Measurements from ENCODE around the gene HNRNPLL. TPM values are rescaled to one million over a fixed set of nuclear protein-coding genes. Genes with fewer than 3 reads are reported as not detected.

The HNRNPLL gene
- polyA plus RNA-seq, 1 of the 3 experiments (the other 2 are of a cell fraction) = 24.4 TPM

DNA sequence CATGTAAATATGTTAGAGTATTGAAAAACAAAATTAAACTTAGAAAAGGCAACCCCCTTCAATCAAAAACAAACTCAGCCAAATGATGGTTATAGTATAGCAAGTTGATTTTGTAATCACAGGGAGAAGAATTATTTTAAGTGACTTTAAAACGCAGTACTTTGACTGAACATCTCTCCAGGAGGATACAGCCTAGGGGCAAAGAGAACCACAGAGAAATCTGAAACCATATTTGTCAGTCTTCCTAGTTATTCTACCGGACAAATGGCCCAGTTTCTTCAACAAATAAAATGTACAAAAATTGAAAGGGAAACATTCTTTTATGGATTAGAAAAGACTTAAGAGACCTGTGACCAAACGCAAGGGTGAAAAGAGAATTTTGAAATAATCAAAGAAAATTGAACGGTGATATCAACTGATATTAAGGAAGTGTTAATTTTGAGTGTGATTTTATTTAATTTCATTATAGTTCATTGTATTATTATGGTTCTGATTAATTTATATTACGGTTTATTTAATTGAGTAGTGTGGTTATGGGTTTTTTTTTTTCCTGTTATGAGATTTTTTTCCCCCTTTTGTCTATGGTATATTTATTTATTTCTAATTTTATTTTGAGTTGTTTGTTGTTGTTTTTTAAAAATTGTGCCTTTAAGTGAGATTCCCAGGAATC lies 75.3 kb downstream of the HNRNPLL start:
- Histone ChIP-seq H3K4me3 (ENCODE audit: low read depth in 2 of 2, low read length in 1 of 2) (peak overlapping the region; percentile 50 to 58), H3K27ac (ENCODE audit: low read depth in 2 of 2, low read length in 1 of 2) (peak overlapping the region; percentile 58 to 74), H3K9me3 (no peaks in the 10 kb centered on the region), H3K9me2 (no peaks in the 10 kb centered on the region), H3K36me3 (replicated peaks in 1 of 2; ENCODE audit: control insufficient read depth in 1 of 2, insufficient read depth in 2 of 2, low read length in 1 of 2) (no peaks in the 10 kb centered on the region), H2AFZ (ENCODE audit: low read depth) (peak overlapping the region; percentile 92), H3K4me2 (peak overlapping the region; percentile 66), H3K79me2 (ENCODE audit: insufficient read depth) (no peaks in the 10 kb centered on the region), H3F3A (replicated peaks; ENCODE audit: insufficient read depth) (no peaks in the 10 kb centered on the region), H3K4me1 (ENCODE audit: control insufficient read depth in 1 of 2, insufficient read depth in 2 of 2, low read depth in 1 of 2, low read length in 1 of 2) (peaks cover 0 to 2% of the 10 kb centered on the region in 2 experiments; a peak in 2 of 4 replicates), H3K27me3 (ENCODE audit: insufficient read depth) (no peaks in the 10 kb centered on the region), H4K20me1 (ENCODE audit: insufficient read depth) (no peaks in the 10 kb centered on the region), H3K9ac (peak overlapping the region; percentile 53; the same call in 1 of the 2 replicates)
- POLR2A ChIA-PET = interaction anchor here (0.5 to 1.6 kb wide), 4 partner anchors 10 to 487 kb away, joined by 3 to 7 read pairs (median 4); partner anchors contain the start of gene SRSF7
- CTCF ChIA-PET = interaction anchor here (1.4 to 2.6 kb wide), 5 partner anchors 10 to 212 kb away, joined by 4 to 12 read pairs (median 7); no protein-coding TSS in a partner anchor
- no peak for DNase-seq
- TF ChIP-seq TCF12 (IDR thresholded peaks at IDR 0.05) (no peak), EP300 (IDR thresholded peaks at IDR 0.05; ENCODE audit: borderline replicate concordance in 1 of 2, low read depth in 1 of 2, low read length in 1 of 2) (no peak), POLR2AphosphoS5 (IDR thresholded peaks at IDR 0.05; ENCODE audit: low read depth, low read length) (no peak), IRF3 (IDR thresholded peaks at IDR 0.05; ENCODE audit: low read depth, low read length) (no peak), RAD21 (IDR thresholded peaks at IDR 0.05; ENCODE audit: low read length) (no peak)
- 76% methylated on average over 5 of the region's 5 CpGs for WGBS (ENCODE audit: low lambda C conversion rate)

GRCh38 chr2:38526195-38526594 lies 76.5 kb downstream of the HNRNPLL start:
- TF ChIP-seq ZBTB33 (IDR thresholded peaks at IDR 0.05; ENCODE audit: borderline replicate concordance, low read depth) (no peak), NFIC (IDR thresholded peaks at IDR 0.05; ENCODE audit: borderline replicate concordance) (no peak), FOXM1 (IDR thresholded peaks at IDR 0.05; ENCODE audit: low read depth) (no peak), YY1 (IDR thresholded peaks at IDR 0.05; ENCODE audit: low read depth) (no peak), EZH2phosphoT487 (IDR thresholded peaks at IDR 0.05; ENCODE audit: borderline replicate concordance, low read depth) (no peak), MXI1 (IDR thresholded peaks at IDR 0.05; ENCODE audit: low read depth, low read length) (no peak), SIN3A (IDR thresholded peaks at IDR 0.05; ENCODE audit: borderline replicate concordance, low read depth, low read length) (no peak), NRF1 (IDR thresholded peaks at IDR 0.05; ENCODE audit: low read depth, low read length) (no peak), GATA2 (CRISPR knock-in tag; IDR thresholded peaks at IDR 0.05) (no peak), FOSL2 (IDR thresholded peaks at IDR 0.05; ENCODE audit: borderline replicate concordance, low read depth) (no peak), RCOR1 (IDR thresholded peaks at IDR 0.05; ENCODE audit: low read length) (no peak), CHD2 (IDR thresholded peaks at IDR 0.05; ENCODE audit: low read length, partially characterized antibody) (no peak), RXRA (IDR thresholded peaks at IDR 0.05; ENCODE audit: borderline replicate concordance, low read depth) (no peak), CTCF (IDR thresholded peaks at IDR 0.05) (no peak), IRF3 (IDR thresholded peaks at IDR 0.05; ENCODE audit: low read depth, low read length) (no peak), TCF12 (IDR thresholded peaks at IDR 0.05) (no peak)
- TF ChIP-seq, protein P1, sequence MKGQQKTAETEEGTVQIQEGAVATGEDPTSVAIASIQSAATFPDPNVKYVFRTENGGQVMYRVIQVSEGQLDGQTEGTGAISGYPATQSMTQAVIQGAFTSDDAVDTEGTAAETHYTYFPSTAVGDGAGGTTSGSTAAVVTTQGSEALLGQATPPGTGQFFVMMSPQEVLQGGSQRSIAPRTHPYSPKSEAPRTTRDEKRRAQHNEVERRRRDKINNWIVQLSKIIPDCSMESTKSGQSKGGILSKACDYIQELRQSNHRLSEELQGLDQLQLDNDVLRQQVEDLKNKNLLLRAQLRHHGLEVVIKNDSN (IDR thresholded peaks at IDR 0.05; ENCODE audit: borderline replicate concordance, low read depth) = no peak
- no peaks in the 10 kb centered on the region for H4K20me1 ChIP-seq (ENCODE audit: insufficient read depth)
- H3F3A ChIP-seq (replicated peaks; ENCODE audit: insufficient read depth) = no peaks in the 10 kb centered on the region
- H3K36me3 ChIP-seq (replicated peaks in 1 of 2; ENCODE audit: control insufficient read depth in 1 of 2, insufficient read depth in 2 of 2, low read length in 1 of 2) = no peaks in the 10 kb centered on the region
- peaks cover 0 to 2% of the 10 kb centered on the region in 2 experiments; a peak in 2 of 4 replicates for H3K4me1 ChIP-seq (ENCODE audit: control insufficient read depth in 1 of 2, insufficient read depth in 2 of 2, low read depth in 1 of 2, low read length in 1 of 2)
- no peaks in the 10 kb centered on the region for H3K27me3 ChIP-seq (ENCODE audit: insufficient read depth)
- H3K79me2 ChIP-seq (ENCODE audit: insufficient read depth) = no peaks in the 10 kb centered on the region
- 85% methylated on average over 2 of the region's 2 CpGs for WGBS (ENCODE audit: low lambda C conversion rate)
- POLR2A ChIA-PET = no interaction called here
- H3K9ac ChIP-seq = no peak overlapping the region
- no peak overlapping the region for H3K4me2 ChIP-seq
- H3K9me2 ChIP-seq = no peaks in the 10 kb centered on the region
- H3K4me3 ChIP-seq (ENCODE audit: low read depth in 2 of 2, low read length in 1 of 2) = no peak overlapping the region
- CTCF ChIA-PET = no interaction called here
- H3K27ac ChIP-seq (ENCODE audit: low read depth in 2 of 2, low read length in 1 of 2) = no peak overlapping the region
- DNase-seq = no peak
- no peak overlapping the region; the same call in 1 of the 2 replicates for H2AFZ ChIP-seq (ENCODE audit: low read depth)
- no peaks in the 10 kb centered on the region for H3K9me3 ChIP-seq

Data from SK-N-SH (cell line).